Calu3 (cell line): ENCODE data around the gene DGKZ. TPM values are rescaled to one million over a fixed set of nuclear protein-coding genes. Genes with fewer than 3 reads are reported as not detected.

Experiments
- BruUV-seq: library from RNA; stranded (reverse); fragments of 400-500 nt; replicated peaks from 2 replicates; lab custom pipeline; 2021; lab: Mats Ljungman, UMichigan
- CTCF ChIA-PET: fragments of 300-600 bp; sonication (Branson Sonifier 250); formaldehyde crosslinking; loops from one replicate; lab custom pipeline; 2022; ENCODE audit warnings: antibody characterized with exemption; lab: Charles Lee
- DNase-seq: peaks from one replicate; pipeline ENCODE4 v3.0.0; 2022
- H3K27ac Mint-ChIP-seq: one replicate; pipeline ENCODE4 v1.8.0; 2022; ENCODE audit warnings: mixed read lengths; ENCODE audit not compliant: unreplicated experiment
- H3K27me3 Mint-ChIP-seq: one replicate; pipeline ENCODE4 v1.8.0; 2022; ENCODE audit warnings: mixed read lengths; ENCODE audit not compliant: unreplicated experiment
- H3K36me3 Mint-ChIP-seq: one replicate; pipeline ENCODE4 v1.8.0; 2022; ENCODE audit warnings: mild to moderate bottlenecking, moderate library complexity, mixed read lengths; ENCODE audit not compliant: insufficient read depth, unreplicated experiment
- H3K4me1 Mint-ChIP-seq: one replicate; pipeline ENCODE4 v1.8.0; 2022; ENCODE audit warnings: mild to moderate bottlenecking, low read depth, mixed read lengths; ENCODE audit not compliant: unreplicated experiment
- H3K4me3 Mint-ChIP-seq: one replicate; pipeline ENCODE4 v1.8.0; 2022; ENCODE audit warnings: mild to moderate bottlenecking, low read depth, moderate library complexity, mixed read lengths; ENCODE audit not compliant: unreplicated experiment
- H3K9me3 Mint-ChIP-seq: one replicate; pipeline ENCODE4 v1.8.0; 2022; ENCODE audit warnings: low read depth, mixed read lengths; ENCODE audit not compliant: unreplicated experiment
- intact Hi-C: fragments of 100-400 bp; cut with micrococcal nuclease; formaldehyde crosslinking; loops from one replicate; pipeline ENCODE4 v1.10.0; 2022; ENCODE audit not compliant: unreplicated experiment
- total RNA-seq: library from RNA; stranded (reverse); gene quantifications from 2 replicates; pipeline ENCODE4 v1.2.3, GENCODE V29; 2022
- TF ChIP-seq, protein P1 (sequence below): fragments of 200-600 bp; IDR thresholded peaks from one replicate; pipeline ENCODE4 v1.8.0; 2022; ENCODE audit warnings: antibody characterized with exemption; ENCODE audit not compliant: unreplicated experiment

The DGKZ gene
- total RNA-seq, 1 experiment from 2014 or later = 38.0 TPM

DNA sequence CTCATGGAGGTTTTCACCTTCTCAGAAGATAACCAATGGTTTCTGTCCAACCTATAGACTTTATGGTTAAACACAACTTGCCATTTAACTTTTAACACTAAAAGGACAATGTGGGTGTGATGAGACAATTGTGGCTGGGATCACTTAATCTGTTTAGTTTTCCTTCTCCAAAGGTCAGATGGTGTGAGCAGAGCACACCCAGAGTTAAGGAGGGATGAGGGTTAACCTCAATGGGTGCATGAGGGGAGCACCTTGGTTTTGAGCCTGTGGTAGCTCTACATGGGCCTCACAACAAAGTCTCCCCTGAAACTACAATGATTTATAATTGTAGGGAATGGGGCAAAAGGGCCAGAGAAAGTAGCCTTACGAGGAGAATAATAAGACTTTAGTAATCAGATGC, 73.2 kb downstream of the DGKZ start:
- no peak overlapping the region for H3K27ac Mint-ChIP-seq
- CTCF ChIA-PET = no interaction called here

DNA sequence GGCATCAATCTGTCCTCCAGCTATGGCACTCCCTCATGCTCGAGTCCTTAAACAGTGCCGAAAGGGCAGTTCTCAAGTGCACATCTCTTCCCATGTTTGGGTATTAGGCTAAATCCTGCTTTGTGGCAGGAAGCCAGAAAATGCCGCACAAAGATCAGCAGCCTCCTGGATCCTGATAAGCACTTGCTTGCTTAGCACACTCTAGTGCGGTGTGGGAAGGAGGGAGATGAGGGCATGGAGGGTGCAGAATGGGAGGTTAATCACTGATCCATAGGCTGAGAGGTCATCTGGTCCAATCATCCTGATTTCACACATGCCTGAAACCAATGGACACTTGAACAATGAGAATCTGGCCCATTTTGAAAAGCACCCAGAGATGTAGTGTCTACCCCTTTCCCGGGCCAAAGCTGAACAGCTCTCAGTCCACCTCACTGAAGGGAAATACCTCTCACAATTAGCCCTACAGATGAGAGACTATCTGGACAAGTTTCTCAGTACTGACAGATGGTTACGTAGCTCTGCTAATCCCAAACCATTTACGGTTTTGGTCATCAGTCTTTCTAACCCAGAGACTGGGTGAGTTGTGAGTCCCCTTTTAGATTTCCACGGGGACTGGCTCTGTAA, 74.1 kb downstream of the DGKZ start:
- BruUV-seq = no TSS peak
- Mint-ChIP-seq H3K27me3 (no peaks in the 10 kb centered on the region), H3K27ac (no peak overlapping the region), H3K4me3 (no peak overlapping the region), H3K9me3 (no peaks in the 10 kb centered on the region), H3K36me3 (peaks cover 4% of the 10 kb centered on the region), H3K4me1 (no peaks in the 10 kb centered on the region)
- TF ChIP-seq, protein P1, sequence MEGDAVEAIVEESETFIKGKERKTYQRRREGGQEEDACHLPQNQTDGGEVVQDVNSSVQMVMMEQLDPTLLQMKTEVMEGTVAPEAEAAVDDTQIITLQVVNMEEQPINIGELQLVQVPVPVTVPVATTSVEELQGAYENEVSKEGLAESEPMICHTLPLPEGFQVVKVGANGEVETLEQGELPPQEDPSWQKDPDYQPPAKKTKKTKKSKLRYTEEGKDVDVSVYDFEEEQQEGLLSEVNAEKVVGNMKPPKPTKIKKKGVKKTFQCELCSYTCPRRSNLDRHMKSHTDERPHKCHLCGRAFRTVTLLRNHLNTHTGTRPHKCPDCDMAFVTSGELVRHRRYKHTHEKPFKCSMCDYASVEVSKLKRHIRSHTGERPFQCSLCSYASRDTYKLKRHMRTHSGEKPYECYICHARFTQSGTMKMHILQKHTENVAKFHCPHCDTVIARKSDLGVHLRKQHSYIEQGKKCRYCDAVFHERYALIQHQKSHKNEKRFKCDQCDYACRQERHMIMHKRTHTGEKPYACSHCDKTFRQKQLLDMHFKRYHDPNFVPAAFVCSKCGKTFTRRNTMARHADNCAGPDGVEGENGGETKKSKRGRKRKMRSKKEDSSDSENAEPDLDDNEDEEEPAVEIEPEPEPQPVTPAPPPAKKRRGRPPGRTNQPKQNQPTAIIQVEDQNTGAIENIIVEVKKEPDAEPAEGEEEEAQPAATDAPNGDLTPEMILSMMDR = no peak
- CTCF ChIA-PET = no interaction called here
- intact Hi-C loops = no loop called here
- DNase-seq = no peak

More for the DNA sequence above, 73.2 kb downstream of the DGKZ start:
- DNase-seq = no peak
- Mint-ChIP-seq H3K4me1 (no peaks in the 10 kb centered on the region), H3K9me3 (no peaks in the 10 kb centered on the region), H3K4me3 (no peak overlapping the region), H3K36me3 (peaks cover 4% of the 10 kb centered on the region), H3K27me3 (no peaks in the 10 kb centered on the region)
- intact Hi-C loops = no loop called here
- TF ChIP-seq, protein P1 = no peak
- BruUV-seq = no TSS peak

DNA sequence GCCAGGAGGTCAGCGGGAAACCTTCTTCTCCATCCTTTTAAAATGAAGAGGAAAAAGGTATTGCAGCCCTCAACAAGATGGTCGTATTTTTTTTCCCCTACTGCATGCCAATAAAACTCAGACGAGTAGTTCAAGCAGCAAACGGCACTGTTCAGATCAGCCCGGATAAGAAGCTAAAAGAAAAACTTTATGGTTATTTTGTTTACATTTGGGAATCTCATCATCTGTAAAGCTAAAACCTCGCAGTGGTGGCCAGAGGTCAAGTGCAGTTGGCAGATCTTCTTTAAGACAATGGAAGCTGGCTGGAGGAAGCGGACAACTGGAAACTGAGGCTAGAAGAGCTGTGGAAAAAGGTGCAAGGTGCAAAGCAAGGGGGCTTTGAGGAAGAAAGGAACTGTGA, 75.3 kb downstream of the DGKZ start:
- H3K9me3 Mint-ChIP-seq = no peaks in the 10 kb centered on the region
- no TSS peak for BruUV-seq

DNA sequence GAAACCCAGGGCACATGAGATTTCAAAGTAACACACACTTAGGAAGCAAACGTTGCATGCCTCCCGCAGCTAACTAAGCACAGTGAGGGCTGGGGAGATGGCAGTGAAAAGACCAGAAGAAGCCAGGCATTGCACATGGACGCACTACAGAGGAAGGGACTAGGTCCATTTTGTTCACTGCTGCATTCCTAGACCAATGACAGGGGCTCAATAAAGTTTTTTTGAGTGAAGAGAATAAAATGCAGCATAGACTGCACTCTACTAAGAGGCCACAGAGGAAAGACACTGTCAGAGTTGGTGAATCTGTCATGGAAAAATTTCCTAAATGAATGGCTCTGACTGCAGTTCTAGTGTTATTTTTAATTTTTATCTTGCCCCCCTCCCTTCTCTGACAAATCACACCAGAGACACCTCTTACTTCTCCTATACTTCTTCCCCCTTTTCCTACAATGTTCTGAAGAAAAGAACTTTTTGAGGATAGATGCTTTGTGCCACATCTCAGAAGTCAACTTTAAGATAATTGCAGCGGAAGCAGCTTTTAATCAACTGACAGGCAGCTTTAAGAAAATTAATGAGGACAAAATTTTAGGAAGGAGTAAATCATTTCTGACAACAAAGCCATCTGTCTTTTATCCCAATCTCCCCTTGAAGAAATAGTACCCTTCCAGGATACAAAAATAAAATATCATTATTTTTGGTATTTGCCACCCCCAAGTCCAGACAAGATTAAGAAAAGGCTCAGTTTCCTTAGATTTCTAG, 79.1 kb downstream of the DGKZ start:
- no peaks in the 10 kb centered on the region for H3K27me3 Mint-ChIP-seq
- TF ChIP-seq, protein P1 = no peak
- no peak overlapping the region for H3K4me3 Mint-ChIP-seq
- peaks cover 9% of the 10 kb centered on the region for H3K36me3 Mint-ChIP-seq
- H3K27ac Mint-ChIP-seq = no peak overlapping the region
- no peak for DNase-seq
- intact Hi-C loops = no loop called here
- no peaks in the 10 kb centered on the region for H3K4me1 Mint-ChIP-seq
- CTCF ChIA-PET = no interaction called here
- H3K9me3 Mint-ChIP-seq = no peaks in the 10 kb centered on the region
- BruUV-seq = no TSS peak

More for the DNA sequence above, 75.3 kb downstream of the DGKZ start:
- Mint-ChIP-seq H3K4me1 (no peaks in the 10 kb centered on the region), H3K4me3 (no peak overlapping the region), H3K27me3 (no peaks in the 10 kb centered on the region), H3K36me3 (peaks cover 4% of the 10 kb centered on the region), H3K27ac (no peak overlapping the region)
- no peak for DNase-seq
- TF ChIP-seq, protein P1 = no peak
- CTCF ChIA-PET = no interaction called here
- intact Hi-C loops = no loop called here
